Measurements from ENCODE around the gene TWIST1.

GRCh38 chr7:19101472-19101871, 16.0 kb downstream of the TWIST1 start:
- TF ChIP-seq CTCF (IDR thresholded peaks at IDR 0.05; ENCODE audit: insufficient read depth, low read length) = no peak
- TF ChIP-seq POLR2AphosphoS5 (IDR thresholded peaks at IDR 0.05; ENCODE audit: low read depth) = no peak
- TF ChIP-seq SPI1 (IDR thresholded peaks at IDR 0.05; ENCODE audit: borderline replicate concordance, low read depth) = no peak
